ENCODE measurements around the gene GET4.

DNA sequence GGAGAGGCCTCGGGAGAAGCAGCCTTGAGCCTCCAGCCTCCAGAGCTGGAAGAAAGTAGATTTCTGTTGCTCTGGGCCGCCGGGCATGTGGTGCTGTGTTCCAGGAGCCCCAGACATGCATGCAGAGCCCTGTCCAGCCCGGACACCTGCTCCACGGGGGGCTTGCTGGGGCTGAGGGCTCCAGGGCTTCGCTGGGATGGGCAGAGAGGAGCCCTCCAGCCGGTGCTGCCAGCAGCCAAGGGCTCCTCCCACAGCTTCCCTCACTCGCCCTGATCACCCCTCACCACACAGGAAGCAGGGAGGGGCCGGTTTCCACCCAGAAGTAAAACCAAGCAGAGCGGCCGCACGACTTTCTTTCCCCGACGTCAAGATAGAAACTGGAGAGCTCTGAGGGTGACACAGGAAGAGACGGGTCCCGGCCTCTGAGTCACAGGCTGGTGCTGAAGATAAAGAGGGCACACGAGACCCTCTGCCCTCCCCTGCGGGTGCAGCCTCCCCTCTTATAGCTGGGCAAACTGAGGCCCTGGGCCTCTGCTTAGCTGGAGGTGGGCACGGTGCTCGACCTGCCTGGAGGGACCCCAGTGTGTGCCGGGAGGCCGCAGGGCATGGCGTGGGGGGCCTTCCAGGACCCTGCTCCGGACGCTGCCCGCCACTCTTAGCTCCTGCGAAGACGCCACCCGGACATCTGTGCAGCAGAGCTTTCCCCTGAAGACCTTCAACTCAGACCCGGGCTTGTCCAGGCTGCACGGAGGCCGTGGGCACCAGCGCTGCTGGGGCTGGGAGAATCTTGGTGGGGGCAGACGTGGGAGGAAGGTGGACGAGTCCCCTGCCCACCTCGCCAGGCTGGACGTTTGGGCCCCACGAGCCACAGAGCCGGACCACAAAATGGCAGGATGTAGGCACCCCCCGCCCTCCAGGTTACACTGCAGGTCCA, 47.0 kb downstream of the GET4 start:
- TF ChIP-seq TAF7 (optimal IDR thresholded peaks at IDR 0.05; ENCODE audit: borderline replicate concordance, low read depth, low read length) (no peak), TAF1 (IDR thresholded peaks at IDR 0.05; ENCODE audit: low read depth, low read length) (no peak), TBP (IDR thresholded peaks at IDR 0.05; ENCODE audit: low read depth, low read length) (no peak), CTCF (IDR thresholded peaks at IDR 0.05; ENCODE audit: control extremely low read depth in 1 of 3, insufficient read depth in 1 of 3, low read depth in 1 of 3, low read length in 3 of 3) (no peak), EZH2 (IDR thresholded peaks at IDR 0.05; ENCODE audit: low read depth, low read length, severe bottlenecking) (no peak), MAFK (IDR thresholded peaks at IDR 0.05; ENCODE audit: low read depth, low read length) (no peak), POLR2AphosphoS5 (IDR thresholded peaks at IDR 0.05; ENCODE audit: low read depth, low read length) (no peak)
- TF ChIP-seq, protein P1, sequence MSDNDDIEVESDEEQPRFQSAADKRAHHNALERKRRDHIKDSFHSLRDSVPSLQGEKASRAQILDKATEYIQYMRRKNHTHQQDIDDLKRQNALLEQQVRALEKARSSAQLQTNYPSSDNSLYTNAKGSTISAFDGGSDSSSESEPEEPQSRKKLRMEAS (IDR thresholded peaks at IDR 0.05) = no peak
- TF ChIP-seq, protein P2, sequence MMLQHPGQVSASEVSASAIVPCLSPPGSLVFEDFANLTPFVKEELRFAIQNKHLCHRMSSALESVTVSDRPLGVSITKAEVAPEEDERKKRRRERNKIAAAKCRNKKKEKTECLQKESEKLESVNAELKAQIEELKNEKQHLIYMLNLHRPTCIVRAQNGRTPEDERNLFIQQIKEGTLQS (IDR thresholded peaks at IDR 0.05; ENCODE audit: insufficient read depth, low read depth, low read length) = no peak

Measured in H1 (cell line).